ENCODE data around the gene ICAM5.

ICAM5 gene

GRCh38 chr19:10283301-10284064 is 6.3 kb upstream of the ICAM5 start:
- ChIA-PET POLR2A (no interaction called here), CTCF (no interaction called here)
- no peak for TF ChIP-seq SP1 (IDR thresholded peaks at IDR 0.05)
- TF ChIP-seq FOXM1 (IDR thresholded peaks at IDR 0.05; ENCODE audit: borderline replicate concordance) = no peak
- TF ChIP-seq ELF4 (IDR thresholded peaks at IDR 0.05) = no peak
- TF ChIP-seq SUZ12 (IDR thresholded peaks at IDR 0.05) = no peak
- TF ChIP-seq NFRKB (IDR thresholded peaks at IDR 0.05) = no peak
- no peak for TF ChIP-seq FOXA1 (IDR thresholded peaks at IDR 0.05)
- no peak for TF ChIP-seq FOXK2 (IDR thresholded peaks at IDR 0.05)
- TF ChIP-seq ZNF384 (IDR thresholded peaks at IDR 0.05) = no peak
- no peak for TF ChIP-seq L3MBTL2 (conservative IDR thresholded peaks at IDR 0.05)
- TF ChIP-seq ARNT (IDR thresholded peaks at IDR 0.05) = no peak
- TF ChIP-seq LEF1 (IDR thresholded peaks at IDR 0.05; ENCODE audit: borderline replicate concordance) = no peak
- no peak for DNase-seq (ENCODE audit: extremely low spot score)

- no peak for DNase-seq (ENCODE audit: extremely low spot score)
- TF ChIP-seq FOXM1 (IDR thresholded peaks at IDR 0.05; ENCODE audit: borderline replicate concordance) = no peak
- no peak for TF ChIP-seq L3MBTL2 (conservative IDR thresholded peaks at IDR 0.05)
- no peak for TF ChIP-seq NFRKB (IDR thresholded peaks at IDR 0.05)
- TF ChIP-seq, protein P1, sequence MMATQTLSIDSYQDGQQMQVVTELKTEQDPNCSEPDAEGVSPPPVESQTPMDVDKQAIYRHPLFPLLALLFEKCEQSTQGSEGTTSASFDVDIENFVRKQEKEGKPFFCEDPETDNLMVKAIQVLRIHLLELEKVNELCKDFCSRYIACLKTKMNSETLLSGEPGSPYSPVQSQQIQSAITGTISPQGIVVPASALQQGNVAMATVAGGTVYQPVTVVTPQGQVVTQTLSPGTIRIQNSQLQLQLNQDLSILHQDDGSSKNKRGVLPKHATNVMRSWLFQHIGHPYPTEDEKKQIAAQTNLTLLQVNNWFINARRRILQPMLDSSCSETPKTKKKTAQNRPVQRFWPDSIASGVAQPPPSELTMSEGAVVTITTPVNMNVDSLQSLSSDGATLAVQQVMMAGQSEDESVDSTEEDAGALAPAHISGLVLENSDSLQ (IDR thresholded peaks at IDR 0.05) = no peak
- TF ChIP-seq ARNT (IDR thresholded peaks at IDR 0.05) = no peak
- no peak for TF ChIP-seq ELF4 (IDR thresholded peaks at IDR 0.05)
- no peak for TF ChIP-seq SP1 (IDR thresholded peaks at IDR 0.05)
- no peak for TF ChIP-seq ZNF384 (IDR thresholded peaks at IDR 0.05)
- TF ChIP-seq TARDBP (IDR thresholded peaks at IDR 0.05) = no peak
- TF ChIP-seq HDGF (IDR thresholded peaks at IDR 0.05; ENCODE audit: borderline replicate concordance) = no peak
- TF ChIP-seq SUZ12 (IDR thresholded peaks at IDR 0.05) = no peak
- TF ChIP-seq BHLHE40 (IDR thresholded peaks at IDR 0.05; ENCODE audit: borderline replicate concordance) = no peak
- no peak for TF ChIP-seq LEF1 (IDR thresholded peaks at IDR 0.05; ENCODE audit: borderline replicate concordance)
- TF ChIP-seq FOXK2 (IDR thresholded peaks at IDR 0.05) = no peak
- no peak for TF ChIP-seq CTBP1 (IDR thresholded peaks at IDR 0.05; ENCODE audit: borderline replicate concordance)
- TF ChIP-seq FOXA1 (IDR thresholded peaks at IDR 0.05) = no peak
- CTCF ChIA-PET = no interaction called here
- POLR2A ChIA-PET = interaction anchor here (2.3 kb wide), 1 partner anchor 96 kb away, joined by 7 read pairs; the partner anchor contains the start of gene TYK2
These were observed 5.4 kb upstream of the ICAM5 start for GRCh38 chr19:10284065-10284959.

GRCh38 chr19:10284960-10285278 is 4.8 kb upstream of the ICAM5 start:
- CTCF ChIA-PET = no interaction called here
- POLR2A ChIA-PET = interaction anchor here (2.3 kb wide), 1 partner anchor 96 kb away, joined by 7 read pairs; the partner anchor contains the start of gene TYK2

GRCh38 chr19:10285393-10285792 is 4.4 kb upstream of the ICAM5 start:
- no peak for TF ChIP-seq NFRKB (IDR thresholded peaks at IDR 0.05)
- no peak for TF ChIP-seq SUZ12 (IDR thresholded peaks at IDR 0.05)
- no peak for TF ChIP-seq FOXA1 (IDR thresholded peaks at IDR 0.05)
- no peak for TF ChIP-seq SP1 (IDR thresholded peaks at IDR 0.05)
- TF ChIP-seq CTBP1 (IDR thresholded peaks at IDR 0.05; ENCODE audit: borderline replicate concordance) = no peak
- no peak for TF ChIP-seq ZNF384 (IDR thresholded peaks at IDR 0.05)
- TF ChIP-seq BHLHE40 (IDR thresholded peaks at IDR 0.05; ENCODE audit: borderline replicate concordance) = no peak
- TF ChIP-seq LEF1 (IDR thresholded peaks at IDR 0.05; ENCODE audit: borderline replicate concordance) = no peak
- TF ChIP-seq, protein P1 (IDR thresholded peaks at IDR 0.05) = no peak
- TF ChIP-seq FOXK2 (IDR thresholded peaks at IDR 0.05) = no peak
- no peak for TF ChIP-seq FOXM1 (IDR thresholded peaks at IDR 0.05; ENCODE audit: borderline replicate concordance)
- TF ChIP-seq TARDBP (IDR thresholded peaks at IDR 0.05) = no peak
- no peak for TF ChIP-seq HDGF (IDR thresholded peaks at IDR 0.05; ENCODE audit: borderline replicate concordance)
- TF ChIP-seq L3MBTL2 (conservative IDR thresholded peaks at IDR 0.05) = no peak
- TF ChIP-seq ARNT (IDR thresholded peaks at IDR 0.05) = no peak
- DNase-seq (ENCODE audit: extremely low spot score) = no peak
- ChIA-PET CTCF (no interaction called here), POLR2A (interaction anchor here (2.3 kb wide), 1 partner anchor 95 kb away, joined by 7 read pairs; the partner anchor contains the start of gene TYK2)

More at GRCh38 chr19:10284960-10285278, 4.8 kb upstream of the ICAM5 start:
- DNase-seq (ENCODE audit: extremely low spot score) = no peak
- no peak for TF ChIP-seq SP1 (IDR thresholded peaks at IDR 0.05)

- peak; percentile 34 for DNase-seq (ENCODE audit: extremely low spot score)
- TF ChIP-seq CTBP1 (IDR thresholded peaks at IDR 0.05; ENCODE audit: borderline replicate concordance) (no peak), TARDBP (IDR thresholded peaks at IDR 0.05) (no peak), ELF4 (IDR thresholded peaks at IDR 0.05) (no peak), ZNF384 (IDR thresholded peaks at IDR 0.05) (no peak), FOXK2 (IDR thresholded peaks at IDR 0.05) (no peak), HDGF (IDR thresholded peaks at IDR 0.05; ENCODE audit: borderline replicate concordance) (no peak), LEF1 (IDR thresholded peaks at IDR 0.05; ENCODE audit: borderline replicate concordance) (no peak), L3MBTL2 (conservative IDR thresholded peaks at IDR 0.05) (no peak), BHLHE40 (IDR thresholded peaks at IDR 0.05; ENCODE audit: borderline replicate concordance) (no peak), FOXM1 (IDR thresholded peaks at IDR 0.05; ENCODE audit: borderline replicate concordance) (no peak), FOXA1 (IDR thresholded peaks at IDR 0.05) (no peak)
- TF ChIP-seq, protein P1 (IDR thresholded peaks at IDR 0.05) = no peak
- POLR2A ChIA-PET = interaction anchor here (0.6 to 4.3 kb wide), 3 partner anchors 18 to 93 kb away, joined by 3 to 41 read pairs (median 4); partner anchors contain the start of genes RAVER1 and TYK2
- CTCF ChIA-PET = interaction anchor here (0.8 to 1.1 kb wide), 2 partner anchors 28 to 102 kb away, joined by 3 to 4 read pairs; no protein-coding TSS in a partner anchor
These were observed 2.7 kb upstream of the ICAM5 start, which contains the start of gene ICAM4 for GRCh38 chr19:10286803-10287737. TSS of gene ICAM4 (plus strand) at chr19:10286955. CDS start at chr19:10287013, 58 bp downstream.

Measured in HEK293T (cell line).